DMS79 (cell line): ENCODE measurements around the gene PNKP.
A peak's percentile ranks its signal among the peaks of the same experiment; 100 is the strongest.

Experiments
- DNase-seq: peaks from one replicate; lab custom pipeline; 2025; lab: John Stamatoyannopoulos, UW

The PNKP gene

DNA sequence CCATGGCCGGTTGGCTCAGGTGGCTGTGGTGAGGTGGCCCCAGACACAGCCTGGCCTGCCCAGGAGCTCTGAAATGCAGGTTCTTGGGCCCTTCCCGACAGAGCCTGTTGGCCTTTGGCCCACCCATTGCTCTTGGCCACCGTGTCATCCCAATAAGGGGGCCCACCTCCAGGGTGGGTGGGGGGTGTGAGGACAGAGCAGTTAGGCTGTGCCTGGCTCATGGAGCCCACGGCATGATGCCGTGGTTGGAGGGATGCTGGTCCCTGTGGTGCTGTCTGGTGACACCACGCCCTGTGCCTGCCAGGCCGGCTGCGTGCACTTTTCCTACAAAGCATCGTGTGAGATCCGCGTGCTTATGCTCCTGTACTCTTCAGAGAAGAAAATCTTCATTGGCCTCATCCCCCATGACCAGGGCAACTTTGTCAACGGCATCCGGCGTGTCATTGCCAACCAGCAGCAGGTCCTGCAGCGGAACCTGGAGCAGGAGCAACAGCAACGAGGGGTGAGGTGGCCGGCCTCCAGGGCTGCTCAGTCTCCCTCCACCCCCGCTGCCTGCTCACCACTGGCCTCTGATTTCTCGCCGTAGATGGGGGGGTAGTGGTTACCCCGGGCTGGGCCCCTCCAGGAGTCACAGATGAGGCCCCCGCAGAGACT is 7.6 kb downstream of the PNKP start:
- no peak for DNase-seq

DNA sequence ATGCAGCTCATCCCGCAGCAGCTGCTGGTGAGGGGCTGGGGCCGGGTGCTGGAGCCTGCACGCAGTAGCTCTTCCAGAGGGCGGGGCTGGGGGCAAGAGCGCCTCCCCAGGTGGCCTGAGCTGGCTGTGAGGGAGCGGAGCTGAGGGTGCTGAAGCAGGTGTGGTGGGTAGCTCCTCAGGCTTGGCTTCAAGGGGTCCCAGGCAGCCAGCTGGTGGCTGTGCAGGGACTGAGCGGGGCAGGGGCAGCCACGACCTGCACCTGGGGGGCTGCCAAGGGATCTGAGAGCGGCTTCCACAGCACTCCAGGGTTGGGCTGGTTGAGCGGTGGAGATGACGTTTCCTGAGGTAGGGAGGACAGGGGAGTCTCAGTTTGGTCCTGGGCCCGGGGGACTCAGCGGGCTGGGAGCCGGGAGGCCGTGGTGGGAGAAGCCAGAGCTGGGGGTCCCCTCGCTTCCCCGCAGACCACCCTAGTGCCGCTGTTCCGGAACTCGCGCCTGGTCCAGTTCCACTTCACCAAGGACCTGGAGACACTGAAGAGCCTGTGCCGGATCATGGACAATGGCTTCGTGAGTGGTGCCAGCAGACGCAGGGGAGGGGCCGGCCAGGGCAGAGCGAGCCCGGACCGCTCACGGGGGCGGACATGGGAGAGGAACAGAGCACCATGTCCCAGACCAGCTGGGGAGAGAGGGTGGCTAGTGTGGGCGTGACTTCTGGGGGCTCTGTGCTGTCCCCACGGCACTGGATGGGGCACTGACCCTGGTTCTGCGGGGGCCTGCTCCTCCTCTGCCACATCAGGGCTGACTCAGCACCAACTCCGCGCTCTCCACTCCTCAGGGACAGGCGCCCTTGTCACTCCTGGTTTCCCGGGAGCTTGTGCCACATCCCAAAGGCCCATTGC is 9.0 kb downstream of the PNKP start:
- DNase-seq = no peak

DNA sequence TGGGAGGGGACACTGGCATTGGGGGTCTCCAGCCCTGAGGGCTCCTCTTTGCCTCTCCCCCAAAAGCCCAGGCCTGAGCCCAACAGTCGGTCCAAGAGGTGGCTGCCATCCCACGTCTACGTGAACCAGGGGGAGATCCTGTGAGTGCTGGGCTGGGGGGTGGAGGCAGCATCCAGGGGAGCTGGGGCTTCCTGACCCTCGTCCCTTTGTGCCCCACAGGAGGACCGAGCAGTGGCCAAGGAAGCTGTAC is 9.6 kb downstream of the PNKP start:
- DNase-seq = no peak

DNA sequence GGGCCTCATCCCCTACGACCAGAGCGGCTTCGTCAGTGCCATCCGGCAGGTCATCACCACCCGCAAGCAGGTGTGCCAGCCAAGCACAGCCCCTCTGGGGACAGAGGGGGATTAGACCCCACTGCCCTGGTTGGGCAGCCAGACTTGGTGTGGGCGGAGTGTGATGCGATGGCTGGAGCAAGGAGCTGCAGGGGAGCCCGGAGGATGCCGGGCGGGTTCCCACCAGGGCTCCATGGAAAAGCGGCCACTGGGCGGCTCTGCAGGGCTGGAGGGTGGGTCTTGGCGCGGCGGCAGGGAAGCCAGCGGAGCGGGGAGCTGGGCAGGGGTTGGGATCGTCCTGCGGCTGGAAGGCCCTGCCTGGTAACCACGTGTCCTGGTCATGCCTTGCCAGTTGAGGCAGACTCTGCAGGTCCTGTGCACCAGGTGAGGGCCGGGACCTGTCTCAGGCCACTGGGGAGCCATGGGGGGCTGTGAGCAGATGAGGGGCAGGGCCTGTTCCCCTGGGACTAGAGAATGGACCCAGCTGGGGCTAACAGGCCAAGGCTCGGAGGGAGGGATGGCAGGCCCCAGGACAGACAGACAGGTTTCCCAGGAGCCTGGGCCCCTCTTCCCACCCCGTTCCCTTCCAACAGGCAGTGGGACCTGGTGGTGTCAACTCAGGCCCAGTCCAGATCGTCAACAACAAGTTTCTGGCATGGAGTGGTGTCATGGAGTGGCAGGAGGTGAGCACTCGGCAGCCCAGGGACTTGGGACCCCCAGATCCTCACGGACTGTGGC is 10.1 kb downstream of the PNKP start:
- no peak for DNase-seq

DNA sequence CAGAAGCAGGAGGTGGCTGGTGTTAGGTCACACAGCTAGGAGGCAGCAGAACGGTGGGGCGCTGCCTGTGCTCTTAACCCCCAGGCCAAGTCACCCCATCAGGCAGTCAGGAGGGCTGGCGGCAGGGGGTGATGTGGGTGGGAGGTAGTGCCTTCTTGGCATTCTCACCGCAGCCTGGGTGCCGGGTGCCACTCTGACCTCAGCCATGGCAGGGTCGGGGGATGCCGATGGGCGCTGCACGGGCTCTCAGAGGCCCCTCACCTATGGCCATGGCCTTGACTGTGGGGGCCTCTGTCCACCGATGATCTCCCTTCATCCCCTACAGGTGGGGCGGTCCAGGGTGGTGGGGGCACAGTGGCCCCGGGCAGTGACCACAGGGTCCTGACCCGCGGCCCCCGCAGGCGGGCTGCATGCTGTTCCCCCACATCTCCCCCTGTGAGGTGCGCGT is 10.8 kb downstream of the PNKP start:
- no peak for DNase-seq

DNA sequence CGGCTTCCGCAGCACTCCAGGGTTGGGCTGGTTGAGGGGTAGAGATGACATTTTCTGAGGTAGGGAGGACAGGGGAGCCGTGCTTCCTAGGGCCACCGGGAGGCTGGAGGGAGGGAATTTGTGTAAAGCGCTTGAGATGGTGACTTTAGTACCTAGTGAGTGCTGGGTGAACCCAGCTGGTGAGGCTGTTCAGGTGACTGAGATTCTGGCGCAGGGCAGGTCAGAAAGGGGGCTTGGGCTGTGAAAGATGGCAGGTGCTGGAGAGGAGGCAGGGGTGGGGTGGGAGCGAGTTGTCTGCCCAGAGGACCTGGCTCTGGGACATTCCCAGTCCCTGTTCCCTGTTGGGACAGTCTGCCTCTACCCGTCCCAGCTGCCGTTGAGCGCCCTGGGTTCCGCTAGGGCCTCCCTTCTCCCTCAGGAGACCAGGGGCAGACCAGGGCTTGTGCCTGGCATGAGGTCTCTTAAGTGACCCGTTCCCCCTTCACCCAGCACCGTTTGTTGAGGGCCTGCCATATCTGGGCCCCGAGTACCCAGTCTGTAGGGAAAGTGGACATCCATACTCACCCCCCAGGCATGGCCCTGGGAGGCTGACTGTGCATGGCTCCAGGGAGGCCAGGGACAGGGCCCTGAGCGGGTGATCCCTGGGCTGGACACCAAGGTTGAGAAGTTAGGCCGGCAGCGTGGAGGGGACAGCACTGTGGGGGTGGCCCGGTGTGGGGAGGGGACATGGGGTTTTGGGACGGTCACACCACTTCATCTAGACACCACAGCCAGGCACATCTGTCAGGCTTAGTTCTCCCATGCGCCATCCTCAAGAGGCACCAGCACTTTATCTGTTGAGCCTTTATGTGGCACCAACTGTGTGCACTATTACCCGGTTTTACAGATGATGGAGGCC is 11.5 kb downstream of the PNKP start:
- no peak for DNase-seq

DNA sequence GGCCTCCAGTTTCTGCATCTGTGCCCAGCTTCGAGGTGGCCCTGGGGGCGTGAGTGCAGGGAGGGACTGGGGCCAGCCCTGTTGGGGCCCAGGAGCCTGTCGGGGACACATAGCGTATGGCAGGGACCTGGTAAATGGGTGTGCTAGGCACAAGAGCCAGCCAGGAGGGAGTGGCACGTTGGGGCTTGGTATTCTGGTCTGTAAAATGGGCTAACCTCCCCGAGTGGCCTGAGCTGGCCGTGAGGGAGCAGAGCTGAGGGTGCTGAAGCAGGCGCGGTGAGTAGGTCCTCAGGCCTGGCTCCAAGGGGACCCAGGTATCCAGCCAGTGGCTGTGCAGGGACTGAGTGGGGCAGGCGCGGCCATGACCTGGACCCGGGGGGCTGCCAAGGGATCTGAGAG is 12.1 kb downstream of the PNKP start:
- DNase-seq = no peak

DNA sequence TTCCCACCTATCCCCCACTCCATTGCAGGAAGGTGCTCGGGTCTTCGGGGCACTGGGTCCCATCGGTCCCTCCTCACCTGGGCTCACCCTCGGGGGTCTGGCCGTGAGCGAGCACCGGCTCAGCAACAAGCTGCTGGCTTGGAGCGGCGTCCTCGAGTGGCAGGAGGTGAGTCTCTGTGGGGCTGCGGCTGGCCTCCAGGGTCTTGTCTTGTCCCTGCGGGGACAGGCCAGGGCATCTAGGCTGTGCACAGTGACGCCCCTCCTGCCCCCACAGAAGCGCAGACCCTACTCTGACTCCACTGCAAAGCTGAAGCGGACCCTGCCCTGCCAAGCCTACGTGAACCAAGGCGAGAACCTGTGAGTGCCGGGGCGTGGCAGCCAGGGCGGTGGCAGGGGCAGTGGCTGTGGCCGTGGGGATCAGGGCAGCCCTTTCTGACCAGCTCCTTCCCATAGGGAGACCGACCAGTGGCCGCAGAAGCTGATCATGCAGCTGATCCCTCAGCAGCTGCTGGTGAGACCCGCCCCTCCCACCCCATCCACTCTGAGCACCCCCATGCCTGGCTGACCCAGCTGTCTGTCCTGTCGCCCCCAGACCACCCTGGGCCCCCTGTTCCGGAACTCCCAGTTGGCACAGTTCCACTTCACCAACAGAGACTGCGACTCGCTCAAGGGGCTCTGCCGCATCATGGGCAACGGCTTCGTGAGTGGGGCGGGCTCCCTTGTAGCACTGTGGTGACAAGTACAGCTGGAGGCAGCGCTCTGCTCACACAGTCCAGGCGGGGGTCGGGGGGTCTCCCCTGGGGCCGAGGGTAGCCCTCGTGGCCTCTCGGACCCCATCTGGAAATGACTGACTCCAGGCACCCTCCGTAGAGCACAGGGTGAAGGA is 12.8 kb downstream of the PNKP start:
- no peak for DNase-seq

DNA sequence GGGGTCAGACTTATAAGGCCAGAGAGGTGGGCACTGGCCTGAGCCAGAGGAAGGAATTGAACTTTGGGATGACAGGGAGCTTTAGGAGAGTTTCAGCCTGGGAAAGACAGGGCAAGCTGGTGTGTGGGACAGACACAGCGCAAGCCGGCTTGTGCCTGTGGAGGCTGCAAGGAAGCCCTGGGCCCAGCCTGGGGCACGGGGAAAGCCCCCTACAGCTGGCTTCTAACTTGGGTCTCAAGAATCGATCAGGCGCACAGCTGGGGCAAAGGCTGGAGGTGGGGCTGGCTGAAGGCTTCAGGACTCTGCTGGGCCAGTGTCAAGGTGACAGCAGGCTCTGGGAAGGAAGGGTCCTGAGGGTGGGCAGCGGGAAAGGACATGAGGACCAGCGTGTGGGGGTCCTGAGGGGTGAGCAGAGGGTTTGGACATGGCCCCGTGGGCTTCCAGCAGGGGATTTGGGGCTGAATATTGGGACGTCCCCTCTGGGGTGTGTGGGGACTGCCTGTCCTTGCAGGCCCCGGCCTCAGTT is 13.5 kb downstream of the PNKP start:
- DNase-seq = no peak

DNA sequence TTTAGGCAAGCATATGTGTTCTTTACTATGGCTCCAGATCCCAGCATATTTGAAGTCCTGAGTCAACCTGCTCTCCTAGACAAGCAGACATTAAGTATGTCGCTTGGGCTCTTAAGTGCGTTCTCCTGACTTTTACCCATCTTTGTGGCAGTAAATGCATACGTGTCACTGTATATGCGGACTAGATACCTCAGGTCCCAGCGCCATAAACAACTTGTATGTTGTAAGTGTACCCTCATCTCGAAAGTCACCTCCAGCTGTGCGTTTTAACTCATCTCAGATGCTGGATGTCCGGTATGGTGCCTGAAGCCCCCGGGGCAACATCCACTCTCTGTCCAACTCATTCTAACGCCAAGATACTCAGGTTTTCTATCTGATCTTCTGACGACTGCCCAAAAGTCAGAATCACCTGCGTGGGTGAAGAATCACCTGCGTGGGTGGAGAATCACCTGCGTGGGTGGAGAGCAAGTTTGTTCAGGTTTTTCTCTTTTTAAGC is 14.7 kb downstream of the PNKP start:
- no peak for DNase-seq

DNA sequence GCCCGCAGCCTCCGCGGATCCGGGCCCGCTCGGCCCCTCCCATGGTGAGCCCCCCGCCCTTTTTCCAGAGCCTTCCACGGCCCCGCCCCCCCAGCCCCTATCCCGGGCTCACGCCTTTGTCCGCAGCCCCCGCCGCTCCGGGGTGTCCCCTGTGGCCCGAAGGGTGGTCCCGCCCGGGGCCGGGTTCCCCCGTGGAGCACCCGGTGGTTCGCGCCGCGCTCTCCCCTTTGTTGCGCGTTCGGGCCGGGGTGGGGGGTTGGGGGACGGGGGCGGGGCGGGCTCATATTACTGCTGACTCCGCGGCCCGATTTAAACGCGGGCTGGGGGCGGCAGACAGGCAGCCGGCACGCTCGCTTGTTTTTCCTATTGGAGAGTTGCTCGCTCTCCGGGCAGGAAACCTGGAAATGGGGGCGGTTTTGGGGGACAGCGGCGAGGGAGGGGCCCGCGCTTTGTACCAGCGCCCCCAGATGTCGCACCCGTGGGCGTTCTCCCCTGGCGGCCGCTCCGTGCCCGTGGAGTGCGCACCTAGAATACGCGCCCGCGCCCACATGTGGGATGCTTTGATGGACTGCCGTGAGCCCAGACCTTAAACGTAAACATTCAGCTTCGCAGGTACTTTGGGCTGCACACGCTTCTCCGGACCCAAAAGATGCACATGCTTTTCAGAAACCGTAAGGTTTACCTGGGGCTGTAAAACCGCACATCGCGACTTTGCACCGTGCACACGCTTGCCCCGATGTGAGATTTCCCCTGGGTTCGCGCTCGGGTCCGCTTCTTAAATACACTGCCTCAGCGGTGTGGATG is 15.7 kb downstream of the PNKP start:
- no peak for DNase-seq

DNA sequence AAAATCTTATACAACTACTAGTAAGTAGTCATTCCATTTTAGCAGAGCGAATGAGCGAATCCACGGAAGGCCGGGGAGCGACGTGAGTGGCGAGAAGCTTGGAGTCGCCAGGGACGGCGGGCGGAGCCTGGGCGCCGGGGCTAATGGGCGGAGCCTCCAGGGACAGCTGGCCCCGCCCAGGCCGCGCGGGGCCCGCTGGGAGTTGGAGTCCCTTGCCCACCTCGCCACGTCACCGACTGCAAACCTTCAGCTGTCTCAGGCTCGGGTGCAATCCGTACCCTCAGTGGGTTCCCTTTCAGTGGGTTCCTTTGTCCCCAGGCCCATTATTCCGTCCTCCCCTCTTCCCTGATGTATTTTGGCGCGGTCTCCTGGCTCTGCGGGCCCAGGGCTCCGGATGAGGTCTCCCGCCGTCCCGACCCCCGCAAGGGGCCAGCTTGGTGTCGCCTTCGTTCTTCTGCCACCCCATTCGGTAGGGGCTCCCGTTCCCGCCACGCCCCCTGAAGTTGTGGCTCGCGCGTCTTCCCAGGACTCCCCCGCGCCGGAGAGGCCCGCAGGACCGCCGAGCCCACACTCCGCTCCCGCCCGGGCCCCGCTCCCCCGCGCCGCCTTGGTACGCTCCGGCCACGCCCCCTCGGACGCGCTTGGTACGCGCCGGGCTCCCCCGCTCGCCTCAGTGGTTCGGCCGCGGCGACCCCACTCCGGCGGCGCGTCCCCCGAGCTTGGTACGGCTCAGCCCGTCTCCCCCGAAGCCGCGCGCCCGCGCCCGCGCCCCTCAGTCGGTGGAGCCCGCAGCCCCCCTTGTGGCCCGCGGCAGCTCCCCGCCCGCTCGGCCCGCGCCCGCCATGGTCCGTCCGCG is 16.7 kb downstream of the PNKP start, which contains the start of gene PTOV1:
TSS of gene PTOV1 (plus strand) at position 673 of the 856 bp plus-strand sequence.
- peak; percentile 89 for DNase-seq

DNA sequence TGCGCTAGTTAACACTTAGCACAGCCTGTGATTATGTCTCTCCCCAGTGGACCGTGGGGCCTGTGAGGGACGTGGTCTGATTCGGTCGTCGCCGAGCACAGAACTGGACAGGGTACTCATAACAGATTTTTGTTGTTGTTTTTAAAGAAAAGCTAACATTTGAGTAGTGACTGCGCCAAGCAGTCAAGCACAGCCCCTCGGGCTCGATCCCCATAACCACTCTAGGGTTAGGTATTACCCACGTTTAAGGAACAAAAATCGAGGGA is 17.2 kb downstream of the PNKP start:
- no peak for DNase-seq

DNA sequence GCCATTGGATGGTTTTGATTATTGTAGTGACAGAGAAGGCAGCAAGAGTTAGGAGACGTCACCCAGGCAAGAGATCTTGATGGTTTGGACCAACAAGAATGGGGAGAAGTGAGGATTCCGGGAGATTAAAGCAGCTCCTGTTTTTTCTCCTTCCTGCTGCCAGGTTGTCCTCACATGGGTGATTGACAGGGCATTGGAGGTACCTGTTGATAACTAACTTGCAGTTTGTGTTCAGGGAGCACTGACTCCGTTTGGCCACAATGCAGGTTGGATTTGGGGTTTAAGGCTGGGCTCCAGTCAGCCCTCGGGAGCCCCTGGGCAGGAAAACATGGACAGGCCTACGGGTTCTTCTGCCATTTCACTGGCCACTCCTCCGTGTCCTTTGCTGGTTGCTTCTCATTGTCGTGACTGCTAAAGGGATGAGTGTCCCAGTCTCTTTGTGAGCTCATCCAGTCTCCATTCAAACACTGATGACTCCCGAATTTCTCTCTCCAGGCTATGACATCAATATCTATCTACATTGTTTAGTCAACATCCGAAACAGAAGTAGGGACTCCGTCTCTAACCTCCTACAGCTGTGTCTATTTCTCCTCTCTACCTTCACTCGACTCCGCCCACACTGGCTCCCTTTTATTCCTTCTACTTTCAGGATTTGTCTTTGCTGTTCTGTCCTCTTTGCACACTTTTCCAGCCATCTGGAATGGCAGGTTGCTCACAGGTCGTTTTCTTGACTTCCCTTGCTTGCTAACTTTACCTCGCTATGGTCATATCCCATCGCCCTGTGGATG is 17.7 kb downstream of the PNKP start:
- no peak for DNase-seq

DNA sequence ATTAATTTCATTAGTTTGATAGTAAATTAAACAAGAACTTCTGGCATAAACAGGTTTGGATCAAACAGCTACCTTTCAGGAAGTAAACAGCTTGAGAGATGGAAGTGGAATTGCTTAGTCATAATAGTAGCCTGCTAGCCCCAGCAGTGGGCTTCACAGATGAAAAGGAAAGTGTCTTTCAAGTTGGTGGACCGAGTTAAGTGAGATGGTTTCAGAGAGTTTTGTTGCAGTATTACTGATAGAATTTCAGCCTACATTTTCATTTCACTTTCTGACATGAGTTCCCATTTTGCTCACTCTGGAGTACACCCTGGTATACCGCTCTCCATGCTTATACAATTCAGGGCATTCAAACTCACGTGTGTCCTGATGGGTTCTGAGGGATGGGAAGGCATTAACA is 18.4 kb downstream of the PNKP start:
- DNase-seq = no peak

DNA sequence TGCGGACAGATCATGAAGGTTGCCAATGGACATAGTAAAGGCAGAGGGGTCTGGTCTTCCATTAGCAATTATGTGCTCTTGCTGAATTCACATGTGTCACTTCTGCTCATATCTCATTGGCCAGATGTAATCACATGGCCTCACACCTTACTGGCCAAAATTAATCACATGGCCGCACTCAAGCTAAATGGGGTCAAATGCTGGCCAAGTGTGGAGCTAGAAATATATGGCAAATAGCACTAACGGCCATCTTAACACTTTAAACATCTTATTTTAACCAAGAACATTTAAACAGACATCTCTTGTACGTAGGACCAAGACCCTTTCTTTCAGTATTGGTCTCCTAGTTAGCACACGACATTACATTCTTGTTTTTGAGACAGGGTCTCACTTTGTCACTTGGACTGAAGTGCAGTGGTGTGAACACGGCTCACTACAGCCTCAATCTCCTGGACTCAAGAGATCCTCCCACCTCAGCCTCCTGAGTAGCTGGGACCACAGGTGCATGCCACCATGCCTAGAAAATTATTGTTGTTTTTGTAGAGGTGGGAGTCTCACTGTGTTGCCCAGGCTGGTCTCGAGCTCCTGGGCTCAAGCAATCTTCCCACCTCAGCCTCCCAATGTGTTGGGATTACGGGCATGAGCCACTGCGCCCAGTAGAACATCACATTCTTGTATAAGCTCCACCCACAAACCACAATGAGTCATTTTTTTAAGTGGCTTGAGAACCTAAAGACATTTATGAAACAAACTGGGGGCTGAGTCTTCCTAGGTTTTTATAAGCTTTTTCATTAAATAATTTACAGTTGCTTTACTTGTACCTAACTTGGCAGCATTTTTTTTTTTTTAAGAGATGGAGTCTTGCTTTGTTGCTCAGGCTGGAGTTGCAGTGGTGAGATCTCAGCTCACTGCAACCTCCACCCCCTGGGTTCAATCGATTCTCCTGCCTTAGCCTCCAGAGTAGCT is 19.4 kb downstream of the PNKP start:
- no peak for DNase-seq

DNA sequence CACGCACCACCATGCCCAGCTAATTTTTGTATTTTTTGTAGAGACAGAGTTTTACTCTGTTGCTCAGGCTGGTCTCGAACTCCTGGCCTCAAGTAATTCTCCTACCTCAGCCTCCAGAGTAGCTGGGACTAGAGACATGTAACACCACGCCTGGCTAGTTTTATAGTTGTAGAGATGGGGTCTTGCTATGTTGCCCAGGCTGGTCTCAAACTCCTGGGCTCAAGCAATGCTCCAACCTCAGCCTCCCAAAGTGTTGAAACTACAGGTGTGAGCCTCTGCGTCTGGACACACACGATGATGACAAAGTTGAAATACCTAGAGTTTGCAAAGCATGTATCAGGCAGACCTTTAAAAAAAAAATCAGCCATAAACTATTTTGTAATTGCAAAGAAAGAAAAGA is 21.0 kb downstream of the PNKP start:
- no peak for DNase-seq
